DMS114 treated with DMSO at 0.1 percent for 48 hours (cell line): ENCODE measurements around the gene NUP98.
"Not testable (repeated sequence)": the region's sequence is repeated elsewhere in the genome, so short reads cannot be mapped to it uniquely, and the experiment has no call there.

Source experiments
- DNase-seq: peaks from one replicate; lab custom pipeline; 2025; ENCODE audit not compliant: unreplicated experiment; lab: John Stamatoyannopoulos, UW

The NUP98 gene

DNA sequence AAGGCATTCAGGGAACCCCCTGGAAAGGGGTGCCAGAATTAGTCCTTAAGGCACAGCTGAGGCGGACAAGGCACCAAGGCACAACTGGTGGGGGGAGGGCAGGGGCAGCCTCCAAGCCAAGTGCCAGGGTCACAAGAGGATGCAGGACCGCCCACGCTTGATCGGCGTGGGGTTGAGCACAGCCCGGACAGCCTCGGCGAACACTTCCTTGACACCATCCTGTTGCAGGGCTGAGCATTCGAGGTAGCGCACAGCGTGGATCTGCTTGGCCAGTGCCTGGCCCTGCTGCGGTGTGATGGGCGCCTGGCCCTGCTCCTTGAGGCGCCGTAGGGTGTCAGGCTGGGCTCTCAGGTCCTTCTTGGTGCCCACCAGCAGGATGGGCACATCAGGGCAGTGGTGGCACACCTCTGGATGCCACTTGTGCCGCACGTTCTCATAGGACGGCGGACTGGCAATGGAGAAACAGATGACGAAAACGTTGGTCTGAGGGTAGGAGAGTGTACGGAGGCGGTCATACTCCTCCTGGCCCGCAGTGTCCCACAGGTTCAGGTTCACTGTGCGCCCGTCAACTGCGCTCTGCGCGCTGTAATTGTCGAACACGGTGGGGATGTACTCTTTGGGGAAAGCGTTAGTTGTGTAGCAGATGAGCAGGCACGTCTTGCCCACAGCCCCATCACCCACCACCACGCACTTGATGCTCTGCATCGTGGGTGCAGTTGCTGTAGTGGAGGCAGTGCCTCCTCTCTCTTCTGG is 30.3 kb upstream of the NUP98 start:
- DNase-seq, result no peak

DNA sequence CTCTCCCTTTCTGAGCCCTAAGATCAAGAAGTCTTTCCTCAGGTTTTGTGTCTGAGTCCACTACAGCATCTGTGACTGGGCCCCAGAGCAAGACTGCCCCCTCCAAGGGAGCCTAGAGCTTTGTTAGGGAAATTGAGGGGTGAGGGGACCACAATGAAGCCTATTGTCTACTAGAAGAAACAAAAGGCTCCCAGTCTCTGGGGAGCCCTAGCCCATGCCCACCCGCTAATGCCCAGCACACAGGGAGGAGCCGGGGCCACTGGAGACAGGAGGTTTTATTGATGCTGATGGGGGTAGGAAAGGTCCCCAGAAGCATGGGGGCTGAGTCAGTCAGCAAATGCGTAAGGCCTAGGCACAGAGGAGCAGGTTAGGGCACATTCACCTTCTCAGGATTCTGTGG is 29.4 kb upstream of the NUP98 start:
- no peak for DNase-seq

GRCh38 chr11:3825473-3826154 is 28.3 kb upstream of the NUP98 start:
- no peak for DNase-seq

DNA sequence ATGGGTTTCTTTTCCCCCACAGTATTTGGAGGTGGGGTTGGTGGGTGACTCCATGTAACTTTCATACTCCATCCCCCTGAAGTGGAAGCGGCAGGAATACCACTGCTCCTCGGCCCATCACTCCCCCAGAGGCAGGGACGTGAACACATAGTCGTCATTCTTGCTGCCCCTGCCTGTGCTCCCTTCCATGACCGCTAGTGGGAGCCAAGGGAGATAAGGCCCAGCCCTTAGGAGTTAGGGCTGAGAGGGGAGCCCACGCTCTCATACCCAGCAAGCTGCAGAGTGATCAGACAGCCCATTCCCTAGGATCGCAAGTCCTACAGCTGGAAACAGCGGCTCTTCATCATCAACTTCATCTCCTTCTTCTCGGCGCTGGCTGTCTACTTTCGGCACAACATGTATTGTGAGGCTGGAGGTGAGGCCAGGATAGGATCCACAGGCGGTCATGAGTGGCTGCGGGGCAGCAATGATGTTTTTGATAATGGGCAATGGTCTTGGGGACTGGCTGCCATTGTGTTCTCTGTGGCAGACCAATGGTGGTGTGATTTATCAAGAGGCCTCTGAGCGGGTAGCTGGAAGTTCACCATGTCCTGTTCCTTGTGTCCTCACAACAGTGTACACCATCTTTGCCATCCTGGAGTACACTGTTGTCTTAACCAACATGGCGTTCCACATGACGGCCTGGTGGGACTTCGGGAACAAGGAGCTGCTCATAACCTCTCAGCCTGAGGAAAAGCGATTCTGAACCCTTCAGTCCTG is 27.5 kb upstream of the NUP98 start:
- DNase-seq, result no peak

GRCh38 chr11:3823762-3824506 is 26.6 kb upstream of the NUP98 start:
- DNase-seq, result no peak

DNA sequence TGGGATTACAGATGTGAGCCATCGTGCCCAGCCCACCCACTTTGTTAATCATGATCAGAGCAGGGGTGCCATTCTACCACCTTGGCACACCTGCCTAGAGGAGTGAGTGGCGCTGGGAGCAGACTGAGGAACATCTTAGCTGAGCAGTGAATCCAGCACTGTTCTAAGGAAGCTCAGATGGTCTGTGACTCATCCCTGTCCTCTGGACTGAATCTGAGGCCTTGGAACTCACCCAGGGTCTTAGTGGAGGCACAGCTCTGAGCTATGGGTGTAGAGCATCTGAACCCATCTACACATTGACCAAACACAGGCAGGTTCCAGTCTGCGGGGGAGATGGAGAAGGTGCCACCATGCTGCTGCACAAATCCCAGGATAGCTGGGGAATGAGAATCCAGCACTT is 25.9 kb upstream of the NUP98 start:
- no peak for DNase-seq

DNA sequence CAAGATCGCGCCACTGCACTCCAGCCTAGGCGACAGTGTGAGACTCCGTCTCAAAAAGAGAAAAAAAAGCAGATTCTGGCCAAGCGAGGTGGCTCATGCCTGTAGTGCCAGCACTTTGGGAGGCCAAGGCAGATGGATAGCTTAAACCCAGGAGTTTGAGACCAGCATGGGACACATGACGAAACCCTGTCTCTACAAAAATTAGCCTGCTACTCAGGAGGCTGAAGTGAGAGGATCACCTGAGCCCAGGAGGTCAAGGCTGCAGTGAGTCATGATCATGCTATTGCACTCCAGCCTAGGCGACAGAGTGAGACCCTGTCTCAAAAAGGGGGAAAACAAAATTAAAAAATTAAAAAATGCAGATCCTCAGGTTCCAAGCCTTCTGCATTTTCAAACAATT is 25.0 kb upstream of the NUP98 start:
- no peak for DNase-seq

DNA sequence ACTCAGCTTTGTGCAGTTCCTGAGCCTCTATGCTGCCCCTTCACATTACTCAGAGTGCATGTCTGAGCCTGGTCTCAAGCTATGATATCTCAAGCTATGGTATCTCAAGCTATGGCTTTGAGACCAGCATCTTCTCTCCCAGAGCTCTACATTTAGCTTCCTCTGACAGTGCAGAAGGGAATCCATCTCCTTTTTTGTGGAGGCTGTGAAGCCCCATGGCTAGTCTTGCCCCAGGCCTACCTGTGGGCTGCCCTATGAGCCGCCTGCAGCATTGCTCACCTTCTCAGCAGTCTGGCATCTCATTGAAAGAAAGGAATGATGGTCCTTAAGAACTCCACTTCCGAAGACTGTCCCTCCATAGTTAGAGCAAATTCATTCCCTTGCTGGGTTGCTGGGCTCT is 23.6 kb upstream of the NUP98 start:
- no peak for DNase-seq

- no peak for DNase-seq
These were observed 19.9 kb upstream of the NUP98 start for GRCh38 chr11:3817181-3817800.

DNA sequence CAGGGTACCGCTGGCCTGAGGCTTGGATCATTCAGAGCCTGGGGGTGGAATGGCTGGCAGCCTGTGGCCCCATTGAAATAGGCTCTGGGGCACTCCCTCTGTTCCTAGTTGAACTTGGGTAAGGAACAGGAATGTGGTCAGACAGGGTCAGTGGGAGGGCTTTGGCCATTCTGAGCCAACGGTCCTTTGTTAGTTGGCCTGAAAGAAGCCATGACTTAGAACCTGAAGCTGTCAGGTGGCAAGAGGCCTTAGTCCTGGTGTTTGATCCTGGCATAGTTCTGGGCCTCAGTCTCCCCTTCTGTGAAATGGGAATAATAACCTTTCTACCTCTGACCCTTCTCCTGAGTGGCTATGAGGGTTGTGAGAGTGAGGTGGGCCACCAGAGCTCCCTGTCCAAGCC is 19.3 kb upstream of the NUP98 start:
- DNase-seq, result no peak

DNA sequence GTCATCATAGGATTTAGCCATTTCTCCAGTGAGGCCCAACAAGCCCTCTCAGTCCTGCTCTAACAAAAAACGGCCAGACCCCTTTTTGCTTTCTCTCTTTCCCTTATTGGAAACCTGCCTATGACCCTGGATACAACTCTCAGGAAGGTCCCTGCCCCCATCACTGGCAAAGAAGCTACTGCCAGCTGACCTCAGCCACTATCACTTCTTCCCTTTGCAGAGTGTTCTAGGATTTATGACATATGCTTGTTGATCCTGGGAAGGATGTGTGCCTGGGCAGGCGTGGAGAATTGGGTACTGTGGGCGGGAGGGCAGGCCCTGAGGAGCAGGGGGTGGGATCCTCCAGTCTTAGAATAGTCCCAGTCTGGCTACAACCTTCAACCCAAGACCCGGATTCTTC is 18.5 kb upstream of the NUP98 start:
- DNase-seq, result no peak

- DNase-seq, result not testable (repeated sequence)
These were observed 17.5 kb upstream of the NUP98 start for GRCh38 chr11:3814832-3815231.

DNA sequence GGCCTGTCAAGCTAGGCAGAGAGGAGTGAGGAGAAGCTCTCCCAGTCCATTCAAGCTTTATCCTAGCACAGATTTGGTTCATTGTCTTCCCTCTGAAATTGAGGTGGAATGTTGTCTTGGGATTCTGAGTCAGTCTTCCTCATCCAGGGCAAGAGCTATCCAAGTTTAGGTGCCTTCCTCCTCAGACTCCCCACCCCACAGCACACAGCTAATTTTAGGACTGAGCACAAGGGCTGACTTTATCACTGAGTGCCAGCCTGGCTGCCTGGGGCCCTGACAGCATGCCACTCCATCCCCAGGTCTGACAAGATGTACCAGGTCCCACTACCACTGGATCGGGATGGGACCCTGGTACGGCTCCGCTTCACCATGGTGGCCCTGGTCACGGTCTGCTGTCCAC is 13.6 kb upstream of the NUP98 start:
- DNase-seq, result no peak

- DNase-seq, result no peak
These were observed 13.1 kb upstream of the NUP98 start for GRCh38 chr11:3810446-3810845.

GRCh38 chr11:3809624-3809928 is 12.2 kb upstream of the NUP98 start:
- no peak for DNase-seq

- no peak for DNase-seq
These were observed 11.7 kb upstream of the NUP98 start for GRCh38 chr11:3808861-3809623.

DNA sequence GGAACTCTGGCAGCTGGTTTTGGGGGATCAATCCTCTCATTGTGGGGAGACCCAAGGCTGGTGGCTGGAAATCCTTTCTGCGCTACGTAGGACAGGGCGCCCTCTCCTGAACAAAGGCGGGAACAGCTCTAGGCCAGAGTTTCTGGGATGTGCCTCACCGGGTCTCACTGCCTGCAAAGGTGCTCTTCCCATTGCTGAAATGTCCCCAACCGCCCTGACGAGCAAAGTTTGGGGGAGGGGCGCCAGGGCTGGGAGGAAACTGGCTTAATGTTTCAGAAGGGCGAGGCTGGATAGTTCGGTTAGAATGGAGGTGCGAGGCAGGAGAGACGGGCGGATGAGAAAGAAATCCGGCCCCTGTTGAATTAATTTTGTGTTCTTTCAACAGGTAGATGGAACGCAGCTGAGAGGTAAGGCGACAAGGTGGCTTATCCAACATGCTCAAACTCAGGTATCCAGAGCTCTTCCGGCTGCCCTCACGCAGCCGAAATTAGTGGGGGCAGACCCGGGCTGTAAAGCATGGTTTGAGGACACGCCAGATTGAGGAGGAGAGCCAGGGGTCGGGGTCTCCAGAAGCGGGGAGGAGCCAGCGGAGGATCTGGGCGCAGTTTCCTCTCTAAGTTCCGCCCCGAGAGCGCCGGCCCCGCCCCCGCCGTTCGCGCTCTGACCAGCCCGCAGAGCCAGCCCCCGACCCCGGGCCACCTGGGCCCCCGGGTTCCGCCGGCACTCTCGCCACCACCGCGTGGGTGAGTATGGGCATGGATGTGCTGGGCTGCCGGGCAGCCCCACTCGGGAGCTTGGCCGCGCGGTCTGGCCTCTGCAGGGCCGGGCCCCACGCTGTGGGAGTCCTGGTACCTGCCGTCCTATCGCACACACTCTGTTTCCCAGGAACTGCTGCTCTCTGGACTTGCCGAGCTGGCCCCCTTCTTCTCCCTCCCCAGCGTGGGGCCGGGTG is 10.8 kb upstream of the NUP98 start, which contains the start of gene PGAP2:
PGAP2 (plus strand) TSS at position 652 of the 952 bp plus-strand sequence. CDS start 2,700 bp downstream, outside the sequence.
- DNase-seq, result no peak

DNA sequence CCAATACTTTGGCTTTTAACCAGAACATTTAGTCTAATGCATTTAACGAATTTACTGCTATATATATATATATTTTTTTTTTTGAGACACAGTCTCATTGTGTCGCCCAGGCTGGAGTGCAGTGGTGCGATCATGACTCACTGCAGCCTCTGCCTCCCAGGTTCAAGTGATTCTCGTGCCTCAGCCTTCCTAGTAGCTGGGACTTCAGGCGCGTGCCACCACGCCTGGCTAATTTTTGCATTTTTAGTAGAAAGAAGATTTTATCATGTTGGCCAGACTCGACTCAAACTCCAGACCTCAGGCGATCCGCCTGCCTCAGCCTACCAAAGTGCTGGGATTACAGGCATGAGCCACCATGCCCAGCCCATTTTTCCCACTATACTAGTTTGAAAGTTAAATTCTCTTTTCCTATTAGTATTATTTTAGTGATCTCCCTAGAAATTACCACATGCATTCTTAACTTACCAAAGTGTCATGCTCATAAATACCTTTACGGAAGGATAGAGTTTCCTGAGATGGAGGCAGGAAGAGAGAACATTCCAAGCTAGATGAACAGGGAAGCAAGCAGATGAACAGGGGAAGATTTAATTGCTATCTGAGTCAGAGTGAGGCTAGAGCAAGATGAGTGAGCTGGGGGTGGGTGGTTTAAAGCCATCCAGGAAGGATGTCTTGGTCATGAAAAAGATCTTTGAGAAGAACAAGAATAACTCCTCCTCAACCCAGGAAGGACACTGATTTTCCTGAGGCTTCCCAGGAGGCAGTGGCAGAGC is 6.6 kb upstream of the NUP98 start:
- no peak for DNase-seq
